ENCODE measurements around the gene FMR1NB.

FMR1NB gene, protein sequence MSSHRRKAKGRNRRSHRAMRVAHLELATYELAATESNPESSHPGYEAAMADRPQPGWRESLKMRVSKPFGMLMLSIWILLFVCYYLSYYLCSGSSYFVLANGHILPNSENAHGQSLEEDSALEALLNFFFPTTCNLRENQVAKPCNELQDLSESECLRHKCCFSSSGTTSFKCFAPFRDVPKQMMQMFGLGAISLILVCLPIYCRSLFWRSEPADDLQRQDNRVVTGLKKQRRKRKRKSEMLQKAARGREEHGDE

DNA sequence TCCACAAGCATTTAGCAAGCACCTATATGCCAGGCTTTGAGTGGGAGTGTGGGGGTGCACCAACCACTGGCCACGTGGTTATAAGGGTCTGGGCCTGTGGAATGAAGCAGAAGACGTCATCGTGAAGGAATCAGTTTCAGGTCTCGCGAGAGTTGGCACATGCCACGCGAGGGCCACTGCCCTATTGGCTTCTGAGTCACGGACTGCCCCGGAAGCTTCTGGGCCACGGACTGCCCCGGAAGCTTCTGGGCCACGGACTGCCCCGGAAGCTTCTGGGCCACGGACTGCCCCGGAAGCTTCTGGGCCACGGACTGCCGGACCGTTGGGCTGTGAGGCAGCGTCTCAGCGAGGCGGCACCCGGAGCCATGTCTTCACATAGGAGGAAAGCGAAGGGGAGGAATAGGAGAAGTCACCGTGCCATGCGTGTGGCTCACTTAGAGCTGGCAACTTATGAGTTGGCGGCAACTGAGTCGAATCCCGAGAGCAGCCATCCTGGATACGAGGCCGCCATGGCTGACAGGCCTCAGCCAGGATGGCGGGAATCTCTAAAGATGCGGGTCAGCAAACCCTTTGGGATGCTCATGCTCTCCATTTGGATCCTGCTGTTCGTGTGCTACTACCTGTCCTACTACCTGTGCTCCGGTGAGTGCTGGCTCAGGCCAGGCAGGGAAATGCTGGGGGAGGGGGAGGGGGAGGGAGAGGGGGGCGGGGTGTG is at the start of gene FMR1NB:
FMR1NB (plus strand) TSS at position 300 of the 715 bp plus-strand sequence; CDS start at position 366, 66 bp downstream.
- no peak for DNase-seq

DNA sequence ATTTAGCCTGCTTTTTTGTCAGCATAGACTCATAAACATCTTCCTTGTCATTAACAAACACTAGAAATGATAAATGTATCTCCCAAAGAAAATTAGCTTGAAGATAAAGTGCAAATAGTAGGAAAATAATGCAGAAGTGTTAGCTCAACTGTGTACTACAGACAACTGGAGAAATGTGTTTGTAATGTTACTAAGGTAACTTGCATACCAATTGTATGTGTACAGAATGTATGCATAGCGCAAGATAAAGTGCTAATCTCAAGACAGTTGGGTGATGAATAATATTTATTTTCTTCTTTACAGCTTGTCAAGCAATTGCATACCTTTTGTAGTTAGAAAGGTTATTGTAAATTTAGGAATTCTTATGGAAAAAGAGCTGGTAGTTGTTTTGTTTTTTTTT is 47.3 kb upstream of the FMR1NB start:
- DNase-seq, result no peak

DNA sequence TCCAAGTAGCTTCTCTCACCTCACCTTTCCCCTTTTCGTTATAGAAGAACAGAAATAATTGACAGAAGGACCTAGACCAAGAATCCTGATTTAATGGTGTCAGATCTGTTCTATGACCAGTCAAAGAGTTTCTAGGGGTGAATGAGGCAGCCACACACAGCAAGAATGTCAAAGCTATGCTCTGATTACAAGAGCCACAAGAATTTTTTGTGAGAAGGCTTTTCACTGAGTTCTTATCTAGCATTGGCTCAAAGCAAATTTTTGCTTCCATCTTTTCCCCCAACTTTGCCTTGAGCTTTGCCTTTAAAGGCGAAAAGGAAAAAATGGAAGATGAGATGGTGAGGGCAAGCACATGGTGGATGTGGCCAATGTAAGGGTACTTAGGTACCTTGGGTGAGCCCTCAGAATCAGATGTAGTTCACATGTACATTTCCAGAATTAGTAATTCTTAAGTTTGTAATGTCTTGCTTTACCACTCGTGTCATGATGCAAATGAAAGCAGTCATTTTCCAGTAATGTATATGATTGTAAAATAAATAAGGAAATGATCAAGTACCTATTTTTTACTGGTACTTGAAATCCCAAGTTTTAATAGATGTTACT is 45.9 kb upstream of the FMR1NB start:
- DNase-seq, result no peak

DNA sequence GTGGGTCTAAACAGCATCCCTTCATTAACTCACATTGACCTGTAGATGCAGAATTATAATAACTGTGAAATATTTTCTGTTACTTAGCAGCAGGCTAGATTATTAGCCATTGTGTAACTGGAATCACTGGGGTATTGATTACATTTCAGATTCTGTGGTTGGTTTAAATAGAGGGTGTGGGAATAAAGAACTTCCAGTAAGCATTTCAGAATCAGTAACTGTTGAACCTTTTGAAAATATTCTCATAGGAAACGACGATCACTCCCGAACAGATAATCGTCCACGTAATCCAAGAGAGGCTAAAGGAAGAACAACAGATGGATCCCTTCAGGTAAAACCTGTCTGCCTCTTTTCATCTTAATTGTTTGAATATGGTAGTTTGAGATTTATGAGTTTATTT is 35.9 kb upstream of the FMR1NB start:
- no peak for DNase-seq

DNA sequence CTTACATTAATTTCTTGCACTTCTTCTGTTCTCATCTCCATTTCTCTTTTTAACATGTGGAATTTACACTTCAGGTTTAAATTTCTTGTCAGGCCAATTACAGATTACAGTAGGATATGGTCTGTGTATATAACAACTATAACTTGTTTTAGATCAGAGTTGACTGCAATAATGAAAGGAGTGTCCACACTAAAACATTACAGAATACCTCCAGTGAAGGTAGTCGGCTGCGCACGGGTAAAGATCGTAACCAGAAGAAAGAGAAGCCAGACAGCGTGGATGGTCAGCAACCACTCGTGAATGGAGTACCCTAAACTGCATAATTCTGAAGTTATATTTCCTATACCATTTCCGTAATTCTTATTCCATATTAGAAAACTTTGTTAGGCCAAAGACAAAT is 32.6 kb upstream of the FMR1NB start:
- DNase-seq, result no peak

GRCh38 chrX:147950352-147950751 is 30.8 kb upstream of the FMR1NB start:
- DNase-seq, result no peak

DNA sequence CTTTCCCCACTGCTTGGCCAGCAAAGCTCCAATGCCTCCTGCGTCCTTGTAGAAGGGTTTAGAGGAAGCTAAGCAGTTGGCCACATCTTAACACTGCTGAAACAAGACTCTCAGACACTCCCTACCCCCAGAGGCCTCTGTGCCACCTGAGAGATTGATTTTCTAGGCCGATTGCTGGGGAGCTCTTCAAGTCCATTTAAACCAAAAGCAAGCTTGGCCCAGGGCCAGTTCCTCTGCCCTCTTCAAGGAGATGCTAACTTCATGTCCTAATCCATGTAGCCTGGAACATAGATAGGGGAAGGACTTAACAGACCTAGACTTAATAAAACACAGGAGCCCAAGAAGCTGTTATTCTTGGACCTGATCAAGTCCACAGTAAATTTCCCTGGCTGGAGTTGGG is 27.2 kb upstream of the FMR1NB start:
- no peak for DNase-seq

DNA sequence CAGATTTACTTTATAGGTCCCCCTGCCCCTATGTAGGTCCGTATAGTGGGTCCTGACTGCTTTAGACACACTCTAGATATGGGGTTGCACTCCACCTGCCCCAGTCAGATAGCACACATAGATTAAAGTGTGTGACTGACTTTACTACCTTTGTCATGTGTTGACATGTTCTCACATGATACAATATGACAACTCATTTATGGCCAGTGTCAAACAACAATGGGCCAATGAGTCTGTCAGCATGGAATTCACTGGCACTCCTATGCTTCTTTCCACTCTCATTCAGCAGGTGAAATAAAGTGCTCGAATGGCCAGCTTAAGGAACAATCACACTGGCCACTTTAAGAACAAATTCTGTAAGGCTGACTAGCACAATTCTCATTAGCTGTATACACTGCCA is 23.8 kb upstream of the FMR1NB start:
- DNase-seq, result no peak

GRCh38 chrX:147958291-147958690 is 22.8 kb upstream of the FMR1NB start:
- no peak for DNase-seq

DNA sequence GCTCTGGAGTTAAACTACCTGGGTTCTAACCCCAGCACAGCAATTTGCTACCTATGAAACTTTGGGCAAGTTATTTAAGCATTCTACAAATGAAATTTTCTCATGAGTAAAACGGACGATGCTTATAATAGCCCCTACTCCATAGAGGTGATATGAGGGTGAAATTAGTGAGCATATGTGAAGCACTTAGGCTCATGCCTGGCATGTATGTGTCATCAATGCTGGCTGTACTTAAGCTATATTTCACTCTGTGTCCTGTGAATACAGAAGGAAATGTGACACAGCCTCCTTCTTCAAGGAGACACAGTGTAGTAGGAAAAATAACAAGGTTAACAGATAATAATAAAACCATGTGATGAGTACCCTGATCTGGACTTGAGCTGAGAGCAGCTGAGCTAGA is 20.4 kb upstream of the FMR1NB start:
- DNase-seq, result no peak

GRCh38 chrX:147962476-147962875 is 18.7 kb upstream of the FMR1NB start:
- no peak for DNase-seq

- no peak for DNase-seq
Measured at GRCh38 chrX:147978931-147979330, 2.2 kb upstream of the FMR1NB start.

- no peak for DNase-seq
Measured at GRCh38 chrX:148020329-148020728, 39.2 kb downstream of the FMR1NB start.

GRCh38 chrX:148024425-148025148 is 43.5 kb downstream of the FMR1NB start:
- DNase-seq, result no peak

GRCh38 chrX:148035380-148035779 is 54.2 kb downstream of the FMR1NB start:
- DNase-seq, result no peak

GRCh38 chrX:148037020-148037419 is 55.9 kb downstream of the FMR1NB start:
- no peak for DNase-seq

GRCh38 chrX:148043271-148043855 is 62.2 kb downstream of the FMR1NB start:
- no peak for DNase-seq

DNA sequence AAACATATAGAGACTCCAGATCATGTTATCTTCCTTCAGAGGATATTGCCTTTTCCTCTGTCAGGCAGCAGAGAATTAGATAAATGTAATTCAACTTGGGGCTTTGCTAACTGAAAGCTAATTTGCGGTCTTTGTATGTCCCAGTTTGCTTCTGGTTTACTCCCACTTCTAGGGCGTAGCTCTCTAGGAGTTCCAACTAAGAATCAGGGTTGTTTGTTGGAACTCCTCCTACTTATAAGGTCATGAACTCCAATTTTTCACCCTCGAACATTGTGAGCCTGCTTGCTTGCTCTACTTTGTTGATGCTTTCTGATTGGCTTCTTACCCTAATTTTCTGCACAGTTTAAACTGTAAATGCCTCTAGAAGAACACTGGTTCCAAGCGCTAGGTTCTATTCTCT is 66.1 kb downstream of the FMR1NB start:
- DNase-seq, result no peak

DNA sequence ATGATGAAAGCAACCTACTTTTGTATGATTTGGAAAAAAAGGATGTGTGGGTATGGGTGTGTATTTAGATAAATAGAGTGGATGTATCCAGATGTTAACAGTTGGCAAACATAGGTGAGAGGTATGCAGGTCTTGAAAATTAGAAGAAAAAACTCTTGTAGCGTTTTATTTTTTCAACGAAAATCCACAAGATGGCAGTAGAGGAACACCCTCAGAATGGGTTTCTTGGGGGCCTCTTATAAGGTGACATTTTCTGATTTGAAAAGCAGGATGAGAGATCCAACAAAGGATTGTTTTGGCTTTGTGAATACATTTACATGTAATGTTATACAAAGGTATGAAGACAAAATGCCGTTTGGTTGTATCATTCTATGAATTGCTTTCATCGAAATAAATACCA is 68.3 kb downstream of the FMR1NB start:
- DNase-seq, result no peak

DNA sequence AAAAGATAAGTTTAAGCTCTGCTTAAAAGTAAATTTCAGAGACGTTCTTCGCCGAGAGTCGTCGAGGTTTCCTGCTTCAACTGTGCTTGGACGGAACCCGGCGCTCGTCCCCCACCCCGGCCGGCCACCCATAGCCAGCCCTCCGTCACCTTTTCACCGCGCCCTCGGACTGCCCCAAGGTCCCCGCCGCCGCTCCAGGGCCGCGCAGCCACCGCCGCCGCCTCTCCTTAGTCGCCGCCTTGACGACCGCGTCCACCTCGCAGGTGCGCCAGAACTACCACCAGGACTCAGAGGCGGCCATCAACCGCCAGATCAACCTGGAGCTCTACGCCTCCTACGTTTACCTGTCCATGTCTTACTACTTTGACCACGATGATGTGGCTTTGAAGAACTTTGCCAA is 70.8 kb downstream of the FMR1NB start:
- no peak for DNase-seq

- no peak for DNase-seq
Measured at GRCh38 chrX:148067285-148067684, 86.1 kb downstream of the FMR1NB start.

GRCh38 chrX:148069759-148070503 is 88.8 kb downstream of the FMR1NB start:
- DNase-seq, result no peak

- DNase-seq, result no peak
Measured at GRCh38 chrX:148070504-148070877, 89.4 kb downstream of the FMR1NB start.
